Endothelial cell of umbilical vein (primary cell): ENCODE data around the gene SNRPA. TPM values are rescaled to one million over a fixed set of nuclear protein-coding genes. Genes with fewer than 3 reads are reported as not detected.

Source experiments
- BruUV-seq: library from RNA; stranded (reverse); fragments of 400-500 nt; replicated peaks from 2 replicates; lab custom pipeline; 2021; lab: Mats Ljungman, UMichigan
- CTCF ChIA-PET: fragments of 300-600, 350-600 bp; sonication (Branson Sonifier 250); formaldehyde crosslinking; loops from one replicate; lab custom pipeline; 2021; ENCODE audit warnings: antibody characterized with exemption, inconsistent platforms; lab: Charles Lee
- POLR2A ChIA-PET: fragments of 300-600, 350-600 bp; sonication (Branson Sonifier 250); formaldehyde crosslinking; loops from one replicate; lab custom pipeline; 2021; ENCODE audit warnings: antibody characterized with exemption, inconsistent platforms; lab: Charles Lee
- DNase-seq: peaks from one replicate; pipeline ENCODE4 v3.0.0-alpha.2; 2011; ENCODE audit warnings: low read depth, low spot score
- FAIRE-seq: peaks from 2 replicates; lab custom pipeline; 2011; peaks lifted over from hg19 to GRCh38; lab: Jason Lieb, UNC
- H2AFZ ChIP-seq: 2 replicates; pipeline ENCODE4 v1.6.0; 2012; ENCODE audit warnings: low read depth, low read length, control low read depth, inconsistent platforms
- H3K27ac ChIP-seq: 2 replicates; pipeline ENCODE4 v1.5.1; 2011; ENCODE audit warnings: low read depth, mild to moderate bottlenecking, control low read depth, low read length, moderate library complexity; ENCODE audit not compliant: insufficient read depth
- H3K27me3 ChIP-seq, 2 experiments: 2 replicates each; pipeline versions ENCODE4 v1.6.0 to v1.6.1; 2011; ENCODE audit warnings: low read length in 2 of 2, mixed read lengths in 1 of 2; ENCODE audit not compliant: control insufficient read depth in 2 of 2, insufficient read depth in 2 of 2
- H3K36me3 ChIP-seq, 2 experiments: 2 replicates in 1 of 2; 3 replicates in 1 of 2; pipeline ENCODE4 v1.5.1; 2011; ENCODE audit warnings: low read length in 2 of 2, mild to moderate bottlenecking in 1 of 2, moderate library complexity in 1 of 2; ENCODE audit not compliant: control insufficient read depth in 2 of 2, insufficient read depth in 2 of 2; ENCODE audit errors: extremely low read depth in 1 of 2
- H3K4me1 ChIP-seq: 3 replicates; pipeline ENCODE4 v1.5.1; 2011; ENCODE audit warnings: mild to moderate bottlenecking, low read length; ENCODE audit not compliant: control insufficient read depth, insufficient read depth; ENCODE audit errors: extremely low read depth
- H3K4me2 ChIP-seq: 2 replicates; pipeline ENCODE4 v1.6.1; 2011; ENCODE audit warnings: low read length, control low read depth, mixed read lengths; ENCODE audit not compliant: insufficient read depth
- H3K4me3 ChIP-seq, 3 experiments: fragments of 200-600 bp in 1 of 3; sonication (generic), shearing (Covaris generic) in 1 of 3; replicated peaks in 1 of 3; 2 replicates each; pipeline ENCODE4 v1.5.1; 2011 to 2016; ENCODE audit warnings: control low read depth in 3 of 3, low read length in 3 of 3, mild to moderate bottlenecking in 2 of 3, inconsistent platforms in 1 of 3, low read depth in 1 of 3, moderate library complexity in 1 of 3; ENCODE audit not compliant: insufficient read depth in 1 of 3
- H3K79me2 ChIP-seq: 2 replicates; pipeline ENCODE4 v1.6.0; 2012; ENCODE audit warnings: low read length, inconsistent platforms; ENCODE audit not compliant: control insufficient read depth, insufficient read depth
- H3K9ac ChIP-seq: replicated peaks from 2 replicates; pipeline ENCODE3; 2011; ENCODE audit warnings: low read length, control low read depth; ENCODE audit not compliant: insufficient read depth; ENCODE audit errors: extremely low read depth
- H3K9me1 ChIP-seq: replicated peaks from 3 replicates; pipeline ENCODE4 v1.6.0; 2011; ENCODE audit warnings: mild to moderate bottlenecking, low read length; ENCODE audit not compliant: control insufficient read depth, insufficient read depth; ENCODE audit errors: extremely low read depth
- H3K9me3 ChIP-seq: replicated peaks from 2 replicates; pipeline ENCODE4 v1.5.1; 2012; ENCODE audit warnings: low read length, inconsistent platforms; ENCODE audit not compliant: control insufficient read depth, insufficient read depth
- H4K20me1 ChIP-seq: replicated peaks from 2 replicates; pipeline ENCODE3; 2011; ENCODE audit warnings: mild to moderate bottlenecking, low read length; ENCODE audit not compliant: control insufficient read depth, insufficient read depth; ENCODE audit errors: extremely low read depth
- CTCF ChIP-seq, 2 donors: IDR thresholded peaks; 1 replicate in 1 of 2; 2 replicates in 1 of 2; pipeline ENCODE4 v1.5.1; 2011; ENCODE audit warnings: low read length in 2 of 2, mild to moderate bottlenecking in 2 of 2, moderate library complexity in 2 of 2, control low read depth in 1 of 2, inconsistent platforms in 1 of 2, low read depth in 1 of 2; ENCODE audit not compliant: insufficient read depth in 1 of 2; ENCODE audit errors: extremely low read depth in 1 of 2
- EZH2 ChIP-seq: IDR thresholded peaks from 2 replicates; pipeline ENCODE4 v1.6.1; 2012; ENCODE audit warnings: borderline replicate concordance, low read depth, mild to moderate bottlenecking, moderate library complexity, low read length, inconsistent platforms; ENCODE audit not compliant: severe bottlenecking
- FOS ChIP-seq: IDR thresholded peaks from 2 replicates; pipeline ENCODE4 v1.6.1; 2011; ENCODE audit warnings: mild to moderate bottlenecking, low read length, moderate library complexity, borderline replicate concordance; ENCODE audit not compliant: insufficient read depth
- GATA2 ChIP-seq: IDR thresholded peaks from 2 replicates; pipeline ENCODE4 v1.7.0; 2011; ENCODE audit warnings: low read depth, mild to moderate bottlenecking, moderate library complexity, mixed read lengths, low read length; ENCODE audit not compliant: insufficient read length, insufficient read depth
- JUN ChIP-seq: IDR thresholded peaks from 2 replicates; pipeline ENCODE4 v1.6.1; 2011; ENCODE audit warnings: borderline replicate concordance, low read depth; ENCODE audit not compliant: insufficient read length, insufficient read depth
- MAX ChIP-seq: IDR thresholded peaks from 2 replicates; pipeline ENCODE4 v1.6.1; 2011; ENCODE audit not compliant: insufficient read depth, insufficient read length
- MYC ChIP-seq: IDR thresholded peaks from one replicate; pipeline ENCODE4 v1.6.1; 2011; ENCODE audit warnings: mild to moderate bottlenecking, low read depth, low read length
- POLR2A ChIP-seq: IDR thresholded peaks from 2 replicates; pipeline ENCODE4 v1.6.1; 2012; ENCODE audit warnings: low read depth, mild to moderate bottlenecking, control low read depth, low read length
- POLR2AphosphoS5 ChIP-seq: IDR thresholded peaks from 2 replicates; pipeline ENCODE4 v1.6.1; 2012; ENCODE audit warnings: low read depth, mild to moderate bottlenecking, control low read depth, low read length, moderate library complexity; ENCODE audit not compliant: insufficient read depth
- dilution Hi-C: fragments of 300-500 bp; cut with MboI; formaldehyde crosslinking; loops from one replicate; pipeline ENCODE4 v1.15.0; 2019; ENCODE audit warnings: low sequenced_read_pairs; ENCODE audit not compliant: extremely low pct_ligation_motif_present
- intact Hi-C: fragments of 100-400 bp; cut with micrococcal nuclease; formaldehyde crosslinking; loops from one replicate; pipeline ENCODE4 v1.10.0; 2022
- polyA plus RNA-seq, 4 experiments: library from polyadenylated mRNA; depleted of rRNA in 3 of 4; stranded (reverse) in 3 of 4; unstranded in 1 of 4; fragments of >200 nt; gene quantifications; 2 replicates each; pipeline versions ENCODE4 v1.2.1 to v1.2.3, GENCODE V29; 2011 to 2012; ENCODE audit warnings: missing spikeins in 1 of 4
- total RNA-seq: library from RNA; stranded (reverse); gene quantifications from 2 replicates; pipeline ENCODE4 v1.2.3, GENCODE V29; 2021

The SNRPA gene
- total and polyA plus RNA-seq, 2 donors (not counting 3 experiments of a cell fraction or from before 2014, with no cell fraction given): 84.6 to 131 TPM

- no peaks in the 10 kb centered on the region for H3K4me1 ChIP-seq
- H3K27ac ChIP-seq: no peak overlapping the region
- H3K4me3 ChIP-seq: no peak overlapping the region
- H2AFZ ChIP-seq: no peak overlapping the region
- H3K9ac ChIP-seq: no peak overlapping the region
- H3K9me1 ChIP-seq: no peaks in the 10 kb centered on the region
- no TSS peak for BruUV-seq
- H3K36me3 ChIP-seq: peaks cover 0 to 7% of the 10 kb centered on the region in 2 experiments
- TF ChIP-seq POLR2A: no peak
- no peak for TF ChIP-seq GATA2
- no peak for TF ChIP-seq MAX
- no peak for TF ChIP-seq JUN
- TF ChIP-seq POLR2AphosphoS5: no peak
- TF ChIP-seq MYC: no peak
- no peak for TF ChIP-seq CTCF (IDR thresholded peaks at IDR 0.05; ENCODE audit: extremely low read depth in 1 of 2, insufficient read depth in 1 of 2, low read depth in 1 of 2, low read length in 2 of 2)
- no peak for TF ChIP-seq FOS
- TF ChIP-seq EZH2: no peak
- DNase-seq: no peak
- dilution Hi-C loops: no loop called here
- POLR2A ChIA-PET: no interaction called here
- intact Hi-C loops: no loop called here
- no peaks in the 10 kb centered on the region for H4K20me1 ChIP-seq
- CTCF ChIA-PET: interaction anchor here (1.4 kb wide), 1 partner anchor 38 kb away, joined by 3 read pairs; no protein-coding TSS in a partner anchor
- no peaks in the 10 kb centered on the region for H3K27me3 ChIP-seq
- H3K9me3 ChIP-seq: no peaks in the 10 kb centered on the region
- H3K4me2 ChIP-seq: no peak overlapping the region
- no peak for FAIRE-seq
- no peaks in the 10 kb centered on the region for H3K79me2 ChIP-seq
These were observed 41.0 kb downstream of the SNRPA start for GRCh38 chr19:40791996-40792395.
